GM18511 (cell line): ENCODE measurements around the gene SLC35C1.
A peak's percentile ranks its signal among the peaks of the same experiment; 100 is the strongest.

Experiments
- ATAC-seq: cut with Tn5 transposase; IDR thresholded peaks from one replicate; pipeline ENCODE4 v1.9.1; 2021; ENCODE audit warnings: mild to moderate bottlenecking, moderate library complexity; ENCODE audit not compliant: unreplicated experiment

The SLC35C1 gene

DNA sequence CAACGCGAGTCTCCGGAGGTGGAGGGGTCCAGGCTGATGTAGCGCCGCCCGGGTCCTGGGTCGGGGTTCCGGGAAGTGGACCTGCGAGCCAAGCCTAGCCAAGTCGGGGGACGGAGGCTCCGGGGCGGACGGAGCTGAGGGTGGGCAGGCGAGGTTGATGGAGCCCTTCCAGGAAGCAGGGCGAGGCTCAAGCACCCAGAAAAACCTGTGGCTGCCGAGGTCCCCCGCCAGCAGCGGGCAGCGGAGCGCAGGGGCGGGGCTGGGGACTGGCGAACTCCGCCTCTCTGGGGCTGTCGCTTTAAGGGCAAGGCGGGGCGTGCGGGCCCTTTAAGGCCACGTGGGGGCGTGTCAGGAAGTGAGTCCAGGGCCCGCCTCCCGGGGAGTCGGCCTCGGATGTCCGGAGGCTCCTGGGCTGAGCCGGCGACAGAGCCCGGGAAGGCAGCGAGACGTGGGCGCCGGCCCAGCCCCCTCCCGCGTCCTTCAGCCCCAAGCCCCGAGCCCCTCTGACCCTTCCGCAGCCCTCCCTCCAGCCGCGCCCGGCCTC, at the start of gene SLC35C1:
TSS of gene SLC35C1 (plus strand) at position 389 of the 544 bp plus-strand sequence. CDS start 653 bp downstream, outside the sequence.
- peak; percentile 95 for ATAC-seq

GRCh38 chr11:45755281-45755859, 49.6 kb upstream of the SLC35C1 start:
- no peak for ATAC-seq

- no peak for ATAC-seq
Measured at GRCh38 chr11:45756384-45757010, 48.5 kb upstream of the SLC35C1 start.

DNA sequence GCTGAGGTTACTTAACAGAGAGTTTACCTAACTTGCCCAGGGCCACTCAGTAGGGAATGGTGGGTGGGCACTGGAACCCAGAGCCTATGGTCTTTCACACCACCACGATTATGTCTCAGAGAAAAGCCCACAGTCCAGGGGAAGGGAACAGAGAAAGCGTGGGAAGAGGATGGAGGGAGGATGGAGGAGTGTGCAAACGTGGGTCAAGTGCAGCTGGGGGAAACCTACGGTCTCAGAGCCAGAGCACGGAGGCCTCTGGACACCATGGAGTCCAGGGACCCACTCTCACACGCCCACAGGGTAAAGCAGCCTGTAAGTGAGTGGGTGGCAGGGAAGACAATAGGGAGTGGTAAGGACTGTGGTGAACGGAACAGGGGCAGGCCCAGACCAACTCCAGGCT, 47.3 kb upstream of the SLC35C1 start:
- ATAC-seq: no peak

- peak; percentile 67 for ATAC-seq
Measured at GRCh38 chr11:45761659-45762058, 43.3 kb upstream of the SLC35C1 start.

DNA sequence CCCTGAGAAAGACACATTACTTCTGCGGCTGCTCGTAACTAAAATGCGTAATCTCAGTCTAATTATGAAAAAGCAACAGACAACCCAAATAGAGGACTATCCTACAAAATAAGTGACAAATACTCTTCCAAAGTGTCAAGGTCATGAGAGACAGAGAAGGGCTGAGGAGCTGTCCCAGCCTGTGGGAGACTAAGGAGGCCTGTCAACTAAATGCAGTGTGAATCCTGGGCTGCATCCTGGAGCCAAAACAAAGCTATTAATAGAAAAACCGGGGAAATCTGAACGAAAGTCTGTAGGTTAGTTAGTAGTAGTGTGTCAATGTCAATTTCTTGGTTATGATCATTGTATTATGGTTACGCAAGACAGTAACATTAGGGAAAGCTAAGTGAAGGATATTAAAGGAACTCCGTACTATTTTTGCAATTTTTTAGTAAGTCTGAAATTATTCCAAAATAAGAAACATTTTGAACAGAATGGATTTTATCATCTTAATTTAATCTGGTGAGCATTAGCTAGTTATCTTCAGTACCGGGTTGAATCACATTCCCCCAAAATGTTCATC, 39.8 kb upstream of the SLC35C1 start:
- ATAC-seq: no peak

DNA sequence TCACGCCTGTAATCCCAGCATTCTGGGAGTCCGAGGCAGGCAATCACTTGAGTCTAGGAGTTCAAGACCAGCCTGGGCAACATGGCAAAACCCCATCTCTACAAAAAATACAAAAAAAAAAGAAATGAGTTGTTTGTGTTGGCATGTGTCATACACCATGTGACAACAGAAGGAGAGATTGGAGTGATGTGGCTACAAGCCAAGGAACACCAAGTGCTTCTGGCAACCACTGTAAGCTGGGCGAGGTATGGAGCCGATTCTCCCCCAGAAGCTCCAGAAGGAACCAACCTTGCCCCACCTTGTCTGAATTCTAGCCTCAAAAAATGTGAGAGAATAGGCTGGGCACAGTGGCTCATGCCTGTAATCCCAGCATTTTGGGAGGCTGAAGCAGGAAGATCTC, 39.1 kb upstream of the SLC35C1 start:
- ATAC-seq: no peak

GRCh38 chr11:45766469-45766868, 38.5 kb upstream of the SLC35C1 start:
- ATAC-seq: no peak

GRCh38 chr11:45768486-45768885, 36.5 kb upstream of the SLC35C1 start:
- no peak for ATAC-seq

GRCh38 chr11:45769960-45770359, 35.0 kb upstream of the SLC35C1 start:
- ATAC-seq: no peak

GRCh38 chr11:45771193-45771565, 33.8 kb upstream of the SLC35C1 start:
- peak; percentile 58 for ATAC-seq

GRCh38 chr11:45771566-45772448, 33.1 kb upstream of the SLC35C1 start:
- peak; percentile 95 for ATAC-seq

- no peak for ATAC-seq
Measured at GRCh38 chr11:45772449-45772774, 32.5 kb upstream of the SLC35C1 start.

DNA sequence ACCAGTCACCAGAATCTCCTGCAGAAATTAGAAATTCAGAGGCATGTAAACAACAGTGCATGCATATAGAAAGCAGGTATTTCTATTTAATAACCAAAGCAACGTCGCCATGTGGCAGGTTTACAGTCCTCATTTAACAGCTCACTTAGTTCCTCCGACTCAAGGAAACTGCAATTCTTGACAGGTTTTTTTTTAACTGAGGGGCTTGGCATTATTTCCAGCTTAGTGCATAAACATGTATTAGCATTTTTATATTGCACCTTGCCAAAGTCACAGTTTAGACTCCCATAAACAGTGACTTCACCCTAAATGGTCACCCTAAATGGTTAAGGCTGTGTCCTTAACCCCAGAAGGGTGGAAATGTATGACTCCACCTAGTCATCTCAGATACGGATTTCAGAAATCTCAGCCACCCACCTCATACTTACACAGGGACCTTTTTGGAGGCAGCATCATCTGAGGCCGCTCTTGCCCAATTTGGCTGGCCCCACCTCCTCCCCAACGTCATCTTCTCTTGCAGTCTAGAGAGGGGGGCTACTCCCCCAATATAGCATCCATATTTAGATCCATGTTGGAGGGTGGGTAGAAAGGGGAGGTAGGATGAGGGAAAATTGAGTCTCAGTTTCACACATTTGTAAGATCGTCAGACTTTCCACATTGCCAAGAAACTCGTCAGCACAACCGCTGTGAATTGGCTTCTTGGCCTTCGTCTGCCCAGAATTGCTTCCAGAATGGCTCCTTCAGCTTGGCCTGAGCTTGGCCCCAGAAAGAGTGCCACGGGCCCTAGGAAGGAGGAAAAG, 31.8 kb upstream of the SLC35C1 start:
- no peak for ATAC-seq

- no peak for ATAC-seq
Measured at GRCh38 chr11:45773786-45774655, 30.9 kb upstream of the SLC35C1 start.

DNA sequence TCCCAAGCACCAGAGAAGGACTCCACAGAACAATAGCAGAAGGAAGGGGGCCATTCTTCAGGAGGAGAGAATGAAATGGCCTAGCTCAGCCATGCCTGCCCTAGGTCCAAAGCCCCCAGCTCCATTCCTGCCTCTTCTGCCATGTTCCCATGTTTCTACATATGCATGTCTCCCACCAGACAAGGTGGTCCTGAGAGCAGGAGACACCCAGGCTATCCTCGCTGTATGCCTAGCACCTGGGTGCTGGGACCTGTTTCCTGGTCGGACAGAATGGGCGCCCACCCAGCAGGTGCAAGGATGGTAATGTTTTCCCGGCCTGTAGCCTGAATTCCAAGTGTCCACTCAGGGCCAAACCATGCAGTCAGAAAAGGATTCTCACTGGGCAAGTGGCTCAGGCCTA, 30.2 kb upstream of the SLC35C1 start:
- ATAC-seq: no peak

DNA sequence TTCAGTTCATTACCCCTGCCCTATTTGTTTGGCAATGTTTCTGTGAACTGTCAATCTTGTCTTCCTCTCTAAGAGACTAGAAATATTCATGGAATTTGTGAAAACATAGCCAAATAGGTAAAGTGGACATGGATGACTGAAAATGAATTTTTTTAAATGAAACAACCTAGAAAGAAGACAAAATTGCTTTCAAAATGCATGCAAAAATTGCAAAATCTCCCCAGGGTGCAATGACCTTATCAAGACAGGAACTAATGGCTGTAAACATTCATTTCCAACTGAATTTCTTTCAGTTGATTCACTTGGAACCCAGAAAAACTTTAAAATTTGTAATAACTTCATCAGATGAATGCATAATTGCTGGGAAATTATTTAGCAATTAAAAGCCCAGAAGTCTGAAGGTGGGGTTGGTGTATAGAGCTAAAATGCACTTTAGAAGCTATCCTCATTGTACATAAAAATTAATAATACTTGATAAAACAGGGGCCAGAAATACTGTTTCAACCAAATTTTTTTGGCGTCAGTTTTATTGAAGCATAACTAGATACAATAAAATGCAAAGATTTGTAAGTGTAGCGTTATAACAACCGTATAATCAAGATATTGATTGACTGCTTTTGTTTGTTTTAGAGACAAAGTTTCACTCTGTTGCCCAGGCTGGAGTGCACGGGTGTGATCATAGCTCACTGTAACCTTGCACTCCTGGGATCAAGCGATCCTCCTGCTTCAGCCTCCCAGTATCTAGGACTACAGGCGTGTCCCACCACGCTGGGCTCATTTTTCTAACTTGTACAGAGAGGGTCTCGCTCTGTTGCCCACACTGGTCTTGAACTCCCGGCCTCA, 27.6 kb upstream of the SLC35C1 start:
- no peak for ATAC-seq

- ATAC-seq: no peak
Measured at GRCh38 chr11:45778341-45778740, 26.6 kb upstream of the SLC35C1 start.

DNA sequence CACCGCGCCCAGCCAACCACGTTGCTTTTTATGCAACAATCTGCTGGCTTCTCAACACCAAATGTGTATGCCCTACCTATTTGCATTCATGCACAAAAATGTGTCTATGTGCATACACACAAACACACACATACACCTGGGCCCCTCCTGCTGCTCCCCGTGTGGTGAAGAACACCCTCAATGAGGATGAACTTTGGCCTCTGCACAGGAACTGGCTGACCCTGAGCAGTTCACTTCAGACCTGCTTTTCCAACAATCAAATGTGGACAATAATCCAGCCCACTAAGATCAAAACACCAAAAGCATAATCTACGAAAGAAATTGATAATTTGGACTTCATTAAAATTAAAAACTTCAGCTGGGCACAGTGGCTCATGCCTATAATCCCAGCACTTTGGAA, 25.3 kb upstream of the SLC35C1 start:
- ATAC-seq: no peak
